Peyer's patch (tissue), 4 donors: ENCODE data around the gene SLC4A2.

ENCODE experiments used
- CTCF ChIP-seq, 6 experiments: fragments of 450-650 bp in 4 of 6; fragments of 200-600 bp in 2 of 6; sonication (generic) in 1 of 6; IDR thresholded peaks; one replicate each; pipeline ENCODE4 v1.5.1; 2017 to 2019; ENCODE audit warnings: antibody characterized with exemption in 6 of 6, mild to moderate bottlenecking in 3 of 6, moderate library complexity in 1 of 6
- POLR2A ChIP-seq, 2 donors: fragments of 450-650 bp; IDR thresholded peaks; one replicate each; pipeline ENCODE4 v1.5.1; 2017; ENCODE audit warnings: antibody characterized with exemption in 2 of 2, mild to moderate bottlenecking in 2 of 2, moderate library complexity in 2 of 2

DNA sequence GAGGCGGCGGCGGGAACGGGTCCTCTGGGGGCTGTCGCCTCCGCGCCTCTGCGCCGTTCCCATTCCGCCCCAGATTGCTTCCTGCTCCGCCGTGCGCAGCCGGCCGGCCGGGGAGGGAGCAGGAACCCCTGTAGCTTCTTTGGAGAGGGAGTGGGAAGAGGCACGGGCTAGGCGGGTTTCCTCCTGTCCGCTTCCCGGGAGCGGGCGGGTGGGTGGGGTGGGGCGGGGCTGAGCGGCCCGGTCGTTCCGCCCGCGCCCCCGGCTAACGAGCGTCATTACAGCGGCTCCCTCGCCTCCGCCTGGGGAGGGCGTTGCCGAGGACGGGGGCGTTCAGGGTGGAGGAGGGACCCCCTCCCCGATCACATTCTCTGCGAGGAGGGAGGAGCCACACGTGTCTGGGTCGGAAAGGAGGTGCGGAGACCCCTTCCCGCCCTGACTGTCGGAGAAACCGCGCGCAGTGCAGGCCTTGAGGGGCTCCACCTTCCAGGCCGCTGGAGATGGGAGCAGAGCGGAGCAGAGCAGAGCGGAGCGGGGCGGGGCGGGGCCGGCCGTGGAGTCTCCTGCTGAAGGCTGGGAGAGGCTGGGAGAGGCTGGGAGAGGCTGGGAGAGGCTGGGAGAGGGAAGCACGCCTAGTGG, 66.6 kb downstream of the SLC4A2 start:
- TF ChIP-seq CTCF (IDR thresholded peaks at IDR 0.05): no peak
- no peak for TF ChIP-seq POLR2A (IDR thresholded peaks at IDR 0.05)
